ENCODE results near the gene WDFY2. TPM values are rescaled to one million over a fixed set of nuclear protein-coding genes. Genes with fewer than 3 reads are reported as not detected.
"Not testable (repeated sequence)": the region's sequence is repeated elsewhere in the genome, so short reads cannot be mapped to it uniquely, and the experiment has no call there.

Gene WDFY2
- total RNA-seq, 4 donors from 2014 or later = 6.0 to 11.3 (median 9.7) TPM

- no peaks in the 10 kb centered on the region for H3K9me3 ChIP-seq
- no peaks in the 10 kb centered on the region for H3K4me1 ChIP-seq
- H3K27me3 ChIP-seq = no peaks in the 10 kb centered on the region
- no peak overlapping the region for H3K4me3 ChIP-seq
- no peak for DNase-seq
- TF ChIP-seq CTCF (IDR thresholded peaks at IDR 0.05) (no peak), POLR2A (IDR thresholded peaks at IDR 0.05) (no peak)
- H3K27ac ChIP-seq = no peak overlapping the region
- no peaks in the 10 kb centered on the region for H3K36me3 ChIP-seq
Observed at GRCh38 chr13:51688937-51689662, 104.8 kb downstream of the WDFY2 start.

- Histone ChIP-seq H3K4me3 (no peak overlapping the region), H3K9me3 (no peaks in the 10 kb centered on the region), H3K27me3 (no peaks in the 10 kb centered on the region), H3K27ac (no peak overlapping the region), H3K4me1 (no peaks in the 10 kb centered on the region), H3K36me3 (no peaks in the 10 kb centered on the region)
- TF ChIP-seq POLR2A (IDR thresholded peaks at IDR 0.05) (no peak), CTCF (IDR thresholded peaks at IDR 0.05) (no peak)
- DNase-seq = no peak
Observed at GRCh38 chr13:51689663-51689996, 105.4 kb downstream of the WDFY2 start.

GRCh38 chr13:51695677-51696076 lies 111.4 kb downstream of the WDFY2 start:
- not testable (repeated sequence) for H3K36me3 ChIP-seq, H3K4me3 ChIP-seq

GRCh38 chr13:51697181-51697580 lies 112.9 kb downstream of the WDFY2 start:
- Histone ChIP-seq H3K4me3 (no peak overlapping the region), H3K27ac (no peak overlapping the region), H3K27me3 (no peaks in the 10 kb centered on the region), H3K36me3 (no peaks in the 10 kb centered on the region), H3K4me1 (no peaks in the 10 kb centered on the region), H3K9me3 (no peaks in the 10 kb centered on the region)
- DNase-seq = no peak
- TF ChIP-seq CTCF (IDR thresholded peaks at IDR 0.05) (no peak), POLR2A (IDR thresholded peaks at IDR 0.05) (no peak)

More at GRCh38 chr13:51695677-51696076, 111.4 kb downstream of the WDFY2 start:
- DNase-seq, H3K4me1 ChIP-seq, H3K27ac ChIP-seq, H3K27me3 ChIP-seq, H3K9me3 ChIP-seq: not testable (repeated sequence)

GRCh38 chr13:51697855-51698254 lies 113.6 kb downstream of the WDFY2 start:
- Histone ChIP-seq H3K4me1 (no peaks in the 10 kb centered on the region), H3K9me3 (no peaks in the 10 kb centered on the region), H3K27me3 (no peaks in the 10 kb centered on the region), H3K27ac (no peak overlapping the region), H3K4me3 (no peak overlapping the region), H3K36me3 (no peaks in the 10 kb centered on the region)
- DNase-seq = no peak
- TF ChIP-seq CTCF (IDR thresholded peaks at IDR 0.05) (no peak), POLR2A (IDR thresholded peaks at IDR 0.05) (no peak)

GRCh38 chr13:51698352-51698751 lies 114.1 kb downstream of the WDFY2 start:
- Histone ChIP-seq H3K9me3 (no peaks in the 10 kb centered on the region), H3K27ac (no peak overlapping the region), H3K36me3 (no peaks in the 10 kb centered on the region), H3K4me1 (no peaks in the 10 kb centered on the region), H3K27me3 (no peaks in the 10 kb centered on the region), H3K4me3 (no peak overlapping the region)
- DNase-seq = no peak
- TF ChIP-seq POLR2A (IDR thresholded peaks at IDR 0.05) (no peak), CTCF (IDR thresholded peaks at IDR 0.05) (no peak)
